Measurements from ENCODE around the gene PODN.

Gene PODN

DNA sequence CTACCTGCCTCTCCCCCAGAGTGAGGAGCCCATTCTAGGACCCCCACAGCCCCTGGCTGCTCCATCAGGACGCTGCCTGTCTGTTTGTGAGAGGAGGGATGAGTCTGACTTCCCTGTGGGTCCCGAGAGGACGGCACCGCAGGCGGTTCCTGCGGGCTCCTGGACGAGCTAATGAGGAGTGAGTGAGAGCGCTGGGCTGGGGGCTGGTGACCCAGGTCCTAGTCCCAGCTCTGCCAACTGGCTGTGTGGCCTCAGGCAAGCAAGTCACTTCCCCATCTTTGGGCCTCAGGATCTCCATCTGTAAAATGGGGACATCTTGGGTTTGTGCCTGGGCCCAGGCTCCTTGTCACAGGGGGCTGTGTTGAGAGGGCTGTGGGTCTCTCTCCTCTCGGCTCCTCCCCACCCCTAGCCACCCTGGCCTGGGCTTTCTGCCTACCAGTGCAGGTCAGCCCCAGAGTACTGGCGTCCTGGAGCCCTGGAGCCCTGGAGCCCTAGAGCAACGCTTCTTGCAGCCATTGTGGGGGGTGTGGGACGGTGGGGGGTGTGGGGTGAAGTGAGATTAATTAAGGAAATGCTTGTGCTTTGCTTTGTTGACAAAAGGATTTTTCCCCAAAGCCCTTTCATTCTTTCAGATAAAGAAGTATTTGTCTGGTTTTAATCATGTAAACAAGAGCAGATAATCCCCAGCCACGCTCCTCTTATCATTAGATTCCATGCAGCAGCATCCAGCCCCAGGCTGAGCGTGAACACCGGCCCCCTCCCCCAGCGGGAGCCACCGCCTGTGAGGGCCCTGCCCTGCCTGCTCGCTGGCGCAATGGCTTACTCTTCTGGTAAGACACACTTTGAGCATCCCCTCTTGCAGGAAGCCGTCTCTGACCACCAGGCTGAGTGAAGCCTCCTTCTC, 53.6 kb downstream of the PODN start:
- no peak for DNase-seq

DNA sequence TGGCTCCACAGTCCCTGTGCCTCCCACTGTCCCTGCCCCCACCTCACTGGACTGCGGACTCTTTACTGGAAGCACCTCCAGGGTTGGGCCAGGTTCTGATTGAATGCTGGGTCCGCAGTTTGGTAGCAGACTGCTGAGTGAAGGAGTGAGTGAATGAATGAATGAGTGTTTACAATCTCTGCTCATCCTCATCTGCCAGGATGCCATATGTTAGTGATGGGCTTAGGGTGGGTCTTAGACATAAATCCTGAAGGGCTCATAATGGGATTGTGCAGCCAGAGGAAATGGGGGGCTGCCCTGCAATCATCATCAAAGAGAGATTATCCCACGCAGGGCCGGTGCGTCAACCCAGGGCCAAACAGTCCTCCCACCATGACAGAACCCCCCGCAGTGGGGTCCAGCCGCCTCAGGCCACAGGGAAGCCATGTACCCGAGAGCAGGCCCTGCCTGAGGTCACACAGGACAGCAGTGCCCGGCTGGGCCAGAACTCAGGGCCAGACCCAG, 54.3 kb downstream of the PODN start:
- DNase-seq: no peak

DNA sequence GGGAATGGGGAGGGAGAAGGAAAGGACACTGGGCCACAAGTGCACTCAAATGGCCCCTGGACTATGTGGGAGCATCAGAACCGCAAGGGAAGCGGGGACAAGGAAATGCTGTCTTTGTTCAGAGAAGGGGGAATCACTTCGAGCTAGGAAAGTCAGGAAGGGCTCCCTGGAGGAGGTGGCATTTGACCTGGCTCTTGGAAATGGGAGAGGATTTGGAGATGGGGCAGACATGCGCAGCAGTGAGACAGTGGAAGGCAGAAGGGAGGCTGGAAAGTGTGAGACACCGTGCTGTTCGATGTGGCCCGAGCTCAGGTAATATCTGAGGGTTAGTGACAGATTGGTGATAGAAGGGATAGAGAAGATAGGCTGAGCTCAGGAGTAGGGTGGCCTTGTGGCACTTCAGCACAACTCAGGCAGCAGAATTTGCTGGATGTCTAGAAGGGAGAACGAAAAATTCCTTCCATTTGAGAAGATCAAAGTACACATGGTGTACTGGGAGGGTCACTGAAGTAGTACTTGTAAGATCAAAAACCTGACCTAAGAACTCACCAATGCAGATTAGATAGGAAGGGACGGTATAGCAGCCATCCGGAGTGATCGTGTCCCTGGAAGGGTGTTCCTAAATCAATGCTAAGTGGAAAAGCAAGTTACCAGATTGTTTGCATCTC, 55.1 kb downstream of the PODN start:
- no peak for DNase-seq

DNA sequence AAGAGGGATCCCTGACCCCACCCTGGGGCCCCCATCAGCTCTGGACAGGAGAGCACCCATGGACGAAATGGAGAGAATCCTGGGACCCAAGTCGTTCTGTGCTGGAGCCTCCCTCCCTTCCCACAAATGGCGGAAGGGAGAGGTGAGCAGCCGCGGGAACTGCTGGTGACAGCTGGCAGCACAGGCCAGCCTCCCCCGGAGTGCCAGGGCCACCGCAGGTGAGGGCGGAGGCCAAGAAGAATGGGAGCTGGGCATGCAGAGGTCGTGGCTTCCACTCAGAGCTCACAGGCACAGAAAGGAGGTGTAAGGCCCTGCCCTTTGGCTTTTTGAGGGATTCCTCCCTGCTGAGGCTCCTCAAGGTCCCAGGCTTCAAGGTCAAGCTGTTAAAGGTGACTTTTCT, 55.8 kb downstream of the PODN start:
- DNase-seq: no peak

DNA sequence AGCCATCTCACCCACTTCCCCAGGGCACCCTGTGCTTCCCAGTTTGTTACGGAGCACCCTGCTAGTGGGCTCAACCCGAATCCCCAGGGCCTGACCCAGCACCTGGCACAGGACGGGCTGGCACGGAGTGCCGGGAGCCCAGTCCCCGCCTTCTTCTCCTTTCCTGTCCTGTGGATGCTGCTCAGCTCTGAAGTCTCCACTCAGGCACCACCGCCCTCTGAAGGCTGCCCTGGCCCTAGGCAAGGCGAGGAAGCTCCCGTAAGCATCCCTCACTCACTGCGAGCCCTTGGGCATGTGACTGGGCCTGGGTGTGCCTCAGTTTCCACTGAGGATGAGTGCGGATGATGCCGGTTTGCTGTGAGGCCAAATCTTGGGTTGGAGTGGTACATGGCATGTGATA, 58.6 kb downstream of the PODN start:
- no peak for DNase-seq

DNA sequence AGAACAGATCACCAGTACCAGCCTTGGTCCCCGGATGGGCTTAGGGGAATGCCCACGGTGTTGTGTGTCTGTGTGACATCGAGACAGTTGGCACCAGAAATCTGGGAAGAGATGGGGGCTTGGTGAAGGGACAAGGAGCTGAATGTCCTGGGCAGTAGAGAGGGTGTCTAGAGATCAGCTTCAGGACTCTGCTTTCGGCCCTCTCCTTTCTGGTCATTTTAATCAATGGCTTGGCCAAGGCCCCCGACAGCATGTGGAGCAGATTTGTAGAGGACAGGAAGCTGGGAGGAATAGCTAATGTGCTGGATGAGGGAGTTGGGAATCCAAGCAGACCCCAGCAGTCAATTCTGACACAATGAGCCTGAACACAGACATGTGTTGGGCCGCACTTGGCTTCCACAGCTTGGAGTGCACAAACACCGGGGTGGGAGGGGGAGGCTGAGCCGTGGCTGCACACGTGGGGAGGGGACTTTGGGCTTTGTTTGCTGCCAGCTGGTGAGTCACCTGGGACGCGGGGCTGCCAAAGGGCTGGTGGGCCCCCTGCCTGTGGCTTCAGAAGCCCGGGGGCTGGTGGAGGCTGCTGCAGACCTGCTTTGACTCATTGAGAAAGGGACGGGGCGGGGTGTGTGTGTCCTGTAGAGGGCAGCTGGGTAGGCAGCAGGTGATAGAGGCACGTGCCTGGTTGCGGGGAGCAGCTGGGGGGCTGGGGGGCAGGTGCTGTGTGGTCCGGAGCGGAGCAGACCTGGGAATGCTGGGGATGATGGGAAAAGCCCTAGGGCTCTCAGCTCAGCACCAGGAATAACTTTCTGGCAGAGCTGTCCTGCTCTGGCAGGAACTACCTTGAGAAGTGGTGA, 59.5 kb downstream of the PODN start:
- DNase-seq: no peak

DNA sequence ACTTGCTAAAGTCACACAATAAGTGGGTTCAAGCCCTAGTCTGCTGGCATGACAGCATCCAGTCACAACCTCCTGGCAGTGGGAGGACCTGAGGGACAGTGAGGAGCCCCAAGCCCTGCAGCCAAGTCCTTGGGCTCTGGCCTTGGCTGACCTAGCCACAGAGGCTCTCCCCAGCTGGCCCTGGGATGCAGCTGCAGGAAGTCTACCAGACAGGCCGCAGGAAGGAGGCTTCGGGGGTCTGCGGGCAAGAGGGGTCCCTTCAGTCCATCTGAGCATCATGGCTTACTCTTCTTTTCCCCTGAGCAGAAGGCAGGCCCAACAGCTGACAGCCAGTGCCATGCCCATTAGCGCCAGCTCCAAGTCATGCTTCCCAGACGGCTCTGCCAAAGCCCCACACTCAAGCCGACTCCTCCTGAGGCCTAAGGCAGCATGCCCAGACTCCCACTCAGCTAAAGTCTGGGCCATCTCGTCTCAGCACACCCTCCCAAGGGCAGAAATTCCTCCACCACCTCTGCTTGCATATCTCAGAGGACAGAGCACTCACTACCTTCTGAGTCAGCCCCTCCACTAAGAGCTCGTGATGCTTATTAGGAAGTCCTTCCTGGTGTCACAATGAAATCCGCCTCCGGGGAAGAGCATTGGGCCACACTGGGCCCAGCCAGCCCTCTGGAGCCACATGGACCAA, 60.3 kb downstream of the PODN start:
- DNase-seq: no peak

DNA sequence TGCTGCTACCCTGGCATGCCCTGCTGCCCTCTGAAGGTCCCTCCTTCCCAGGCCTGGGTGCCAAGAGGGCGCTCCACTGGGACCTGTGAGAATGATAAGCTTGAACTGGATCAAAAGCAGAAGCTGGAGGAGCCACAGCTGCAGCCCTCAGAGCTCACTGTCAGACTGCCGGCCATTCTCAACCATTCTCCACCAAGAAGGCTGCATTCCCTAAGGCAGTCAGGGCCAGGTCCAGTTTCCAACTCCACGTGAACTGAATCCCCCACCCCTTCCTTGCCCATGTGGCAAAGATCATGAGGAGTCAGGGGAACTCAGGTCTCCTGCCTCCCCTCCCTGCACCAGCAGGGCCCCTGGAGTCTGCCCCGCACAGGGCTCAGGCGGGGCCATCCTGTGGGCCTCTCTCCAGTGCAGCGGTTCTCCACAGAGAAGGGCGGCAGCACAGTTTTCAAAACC, 61.0 kb downstream of the PODN start:
- DNase-seq: no peak

DNA sequence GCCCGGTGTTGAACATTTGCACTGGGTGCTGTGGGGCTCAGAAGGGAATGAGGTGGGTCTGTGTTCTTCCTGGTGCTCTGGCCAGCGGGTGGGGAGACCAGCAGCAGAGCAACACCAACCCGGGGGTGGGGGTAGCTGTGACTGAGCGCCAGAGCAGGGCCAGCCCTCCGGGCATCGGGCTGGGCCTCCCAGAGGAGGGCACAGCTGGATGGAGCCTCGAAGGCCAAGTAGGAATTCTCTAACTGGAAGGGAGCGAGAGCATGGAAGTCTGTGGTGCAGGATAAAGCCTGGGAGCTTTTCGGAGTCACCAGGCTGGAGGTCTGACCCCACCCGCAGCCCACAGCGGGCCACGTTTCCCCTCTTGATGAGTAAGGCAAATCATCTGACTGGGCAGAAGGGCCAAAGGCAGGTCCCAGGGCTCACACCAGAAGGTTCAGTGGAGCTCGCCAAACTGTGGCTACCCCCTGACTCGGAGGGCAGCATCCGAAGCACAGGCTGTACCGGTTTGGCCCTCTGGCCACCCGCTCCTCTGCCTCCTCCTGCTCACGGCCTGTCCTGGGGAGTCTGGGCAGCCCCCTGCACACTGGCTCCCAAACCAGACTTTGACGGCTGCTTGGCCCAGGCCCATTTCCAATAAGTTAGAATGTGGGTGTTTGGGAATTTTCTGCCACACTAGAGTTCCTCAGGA, 61.6 kb downstream of the PODN start:
- DNase-seq: no peak

DNA sequence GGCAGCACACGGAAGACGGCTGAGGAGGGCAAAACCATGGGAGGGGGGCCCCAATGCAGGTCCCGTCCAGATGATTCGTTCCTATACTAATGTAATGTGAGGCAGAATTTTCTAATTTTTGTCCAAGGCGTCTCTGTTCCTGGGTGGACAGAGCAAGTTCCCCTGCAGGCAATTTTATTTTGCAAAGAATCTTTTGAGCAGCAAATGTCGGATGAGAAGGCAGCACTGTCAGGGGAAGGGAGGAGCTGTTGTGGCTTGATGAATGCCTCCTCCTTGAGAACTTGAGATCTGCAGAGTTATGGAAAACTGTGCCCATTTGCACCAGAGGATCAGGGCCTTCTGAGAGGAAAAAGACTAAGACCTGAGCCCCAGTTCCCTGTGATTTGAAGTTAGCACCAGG, 63.1 kb downstream of the PODN start:
- no peak for DNase-seq

DNA sequence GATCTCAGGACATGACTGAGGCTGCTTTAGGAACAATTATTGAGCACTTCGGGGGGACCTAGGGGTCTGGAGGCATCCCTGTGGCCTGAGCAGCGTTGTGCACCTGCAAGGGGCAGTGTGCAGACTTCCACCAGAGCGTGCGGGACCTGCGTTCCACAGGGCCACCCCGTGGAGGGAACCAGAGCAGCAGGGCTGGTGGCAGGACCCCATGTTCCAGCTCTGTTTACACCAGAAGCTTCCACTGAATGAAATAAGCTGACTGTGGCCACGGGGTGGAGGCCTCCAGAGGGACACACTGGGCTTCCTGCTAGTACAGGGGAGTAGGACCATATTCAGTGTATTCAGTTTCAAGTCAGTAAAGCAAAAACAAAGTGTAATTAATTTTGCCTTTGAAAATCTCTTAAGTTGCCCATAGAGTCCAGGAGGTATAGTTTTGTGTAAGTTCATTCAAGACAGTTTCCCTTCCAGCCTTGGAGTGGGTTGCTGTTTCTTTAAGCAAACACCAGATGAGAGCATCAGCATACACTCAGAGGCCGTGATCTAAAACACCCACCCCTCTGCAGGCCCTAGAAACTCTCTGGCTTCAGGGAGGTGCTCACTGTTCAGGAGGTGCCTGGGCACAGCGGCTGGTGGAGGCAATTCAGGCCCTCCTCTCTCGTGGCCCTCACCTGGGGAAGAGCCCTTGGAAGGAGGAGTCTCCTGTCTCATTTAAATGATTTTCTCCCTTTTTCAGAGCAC, 63.8 kb downstream of the PODN start:
- no peak for DNase-seq

DNA sequence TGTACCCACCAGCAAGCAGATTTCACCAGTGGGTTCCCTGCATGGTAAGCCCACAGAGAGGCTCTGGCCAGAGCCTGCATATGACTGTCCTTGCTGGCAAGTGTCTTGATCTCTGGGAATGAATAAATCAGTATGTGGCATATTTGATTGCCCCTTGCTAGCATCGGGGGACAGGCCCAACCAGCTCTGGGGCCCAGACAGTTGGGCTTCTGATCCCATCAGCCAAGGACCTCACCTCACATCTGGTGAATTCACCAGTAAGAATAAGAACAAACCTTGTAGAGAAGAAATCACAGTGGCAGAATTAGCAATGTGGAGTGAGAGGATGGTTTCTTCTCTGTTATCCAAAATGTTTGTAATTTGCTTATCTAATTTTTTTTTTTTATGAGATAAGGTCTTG, 64.5 kb downstream of the PODN start:
- DNase-seq: no peak

DNA sequence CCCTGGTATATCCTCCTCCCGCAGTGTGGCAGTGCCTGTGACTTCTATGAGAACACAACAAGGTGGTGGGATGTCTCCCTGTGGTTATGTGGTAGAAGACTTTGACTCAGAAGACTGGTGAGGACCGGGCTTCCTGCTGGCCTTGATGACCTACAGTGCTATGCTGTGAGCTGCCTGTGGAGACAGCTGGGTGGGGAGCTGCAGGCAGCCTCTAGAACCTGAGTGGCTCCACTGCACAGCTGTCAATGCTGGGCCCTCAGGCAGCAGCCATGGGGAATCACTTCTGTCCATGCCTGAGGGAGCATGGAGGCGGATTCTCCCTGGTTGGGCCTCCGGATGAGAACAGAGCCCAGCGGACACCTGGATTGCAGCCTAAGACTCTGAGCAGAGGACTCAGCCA, 65.5 kb downstream of the PODN start:
- peak; percentile 14 to 27 for DNase-seq

DNA sequence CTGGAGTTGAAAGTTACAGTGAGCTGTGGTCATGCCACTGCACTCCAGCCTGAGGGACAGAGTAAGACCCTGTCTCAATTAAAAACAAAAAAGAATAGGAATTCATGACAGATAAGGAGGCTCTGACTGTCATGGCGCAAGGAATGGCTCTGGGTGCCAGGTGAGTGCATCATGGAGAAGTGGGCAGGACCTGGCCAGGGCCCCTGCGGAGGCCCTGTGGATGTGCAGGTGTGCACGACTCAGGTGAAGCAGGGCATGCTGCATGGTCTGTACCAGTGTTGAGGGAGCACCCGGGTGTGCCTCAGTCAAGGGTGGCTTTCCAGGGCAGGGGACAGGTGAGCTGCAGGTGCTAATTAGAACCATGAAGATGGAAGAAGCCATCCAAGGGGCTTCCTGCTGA, 66.4 kb downstream of the PODN start:
- no peak for DNase-seq

DNA sequence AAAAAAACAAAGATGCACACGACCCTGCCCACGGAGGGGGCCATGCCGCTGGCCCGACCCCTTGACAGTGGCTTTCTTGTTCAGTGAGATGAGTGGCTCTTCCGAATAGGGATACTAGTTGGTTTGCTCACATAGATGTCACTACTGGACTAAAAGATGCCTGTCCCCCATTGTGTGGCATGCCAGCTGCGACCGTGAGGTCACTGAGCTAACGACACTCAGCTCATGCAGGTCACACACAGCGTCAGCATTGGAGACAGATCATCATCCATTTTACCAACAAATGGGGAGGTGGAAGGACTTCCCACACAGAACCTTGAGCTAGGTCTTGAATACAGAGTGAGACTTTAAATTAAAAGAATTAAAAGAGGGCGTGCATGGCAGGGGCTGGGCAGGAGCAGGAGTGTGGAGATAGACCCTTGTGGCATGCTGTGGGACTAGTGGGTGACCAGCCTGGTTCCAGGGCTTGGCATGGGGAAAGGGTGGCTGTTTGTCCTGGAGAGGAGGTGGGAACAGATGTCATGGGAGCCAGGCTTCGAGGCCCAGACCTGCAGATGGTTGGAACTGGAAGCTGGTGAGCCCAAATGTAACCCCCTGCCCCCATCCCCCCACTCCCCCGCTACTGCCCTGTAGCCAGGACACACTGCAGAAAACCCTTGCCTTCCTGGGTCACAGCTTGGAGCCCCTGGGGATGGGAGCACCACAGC, 68.0 kb downstream of the PODN start:
- DNase-seq: no peak

DNA sequence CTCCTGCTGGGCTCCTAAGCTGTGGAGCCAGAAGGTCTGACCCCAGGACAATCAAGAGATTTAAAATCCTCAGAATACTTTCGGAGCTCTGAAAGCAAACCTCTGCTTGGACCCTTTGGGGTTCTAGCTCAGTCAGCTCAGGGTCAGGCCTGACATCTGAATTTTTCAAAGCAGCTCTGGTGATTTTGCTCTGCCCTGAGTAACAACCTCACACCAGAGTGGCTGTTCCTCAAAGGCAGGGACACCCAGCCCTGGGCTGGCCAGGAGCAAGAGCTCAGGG, 68.5 kb downstream of the PODN start:
- DNase-seq: no peak

DNA sequence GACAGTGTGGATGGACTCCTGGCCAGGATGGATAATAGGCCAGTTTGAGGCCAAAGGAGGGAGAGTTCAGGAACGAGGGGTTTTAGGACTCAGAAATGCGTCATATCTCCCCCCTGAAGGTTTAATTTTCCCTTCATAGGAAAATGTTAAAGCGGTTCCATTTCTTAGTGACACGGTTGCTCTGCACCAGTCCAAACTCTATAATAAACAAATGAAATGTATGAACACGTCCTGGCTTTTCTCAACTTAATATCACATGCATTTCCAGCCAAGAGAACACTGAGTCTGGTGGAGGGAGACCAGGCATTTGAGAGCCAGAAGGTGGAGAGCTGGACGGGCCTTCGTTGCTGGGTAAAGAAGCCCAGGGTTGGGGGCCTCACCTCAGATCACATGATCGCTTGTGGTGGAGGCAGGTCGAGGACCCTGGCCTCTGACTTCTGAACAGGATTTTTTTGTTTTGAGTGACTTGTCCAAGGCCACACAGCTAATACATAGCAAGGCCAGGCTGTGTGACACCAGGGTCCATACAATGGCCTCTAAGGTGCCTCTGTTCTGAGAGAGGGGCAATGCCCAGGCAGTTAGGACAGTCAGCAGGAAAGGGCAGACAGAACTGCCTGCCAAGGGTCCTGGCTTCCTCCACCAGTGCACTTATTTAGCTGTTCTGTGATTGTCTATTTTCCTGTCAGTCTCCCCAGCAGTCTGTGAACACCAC, 69.0 kb downstream of the PODN start:
- no peak for DNase-seq

DNA sequence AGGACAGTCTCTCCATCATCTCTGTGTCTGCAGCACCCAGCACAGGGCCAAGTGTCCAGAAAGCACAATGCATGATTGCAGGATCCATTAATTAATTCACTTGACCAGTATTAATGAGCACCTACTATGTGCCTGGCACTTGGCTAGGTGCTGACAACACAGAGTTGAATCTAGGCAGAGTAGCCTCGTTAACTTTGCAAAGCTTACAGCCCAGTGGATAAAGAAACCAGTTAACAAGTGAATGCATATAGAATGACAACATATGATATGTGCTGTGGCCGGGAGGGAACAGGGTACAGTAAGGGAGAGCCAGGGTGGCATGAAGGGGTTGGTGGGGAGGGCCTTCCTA, 69.6 kb downstream of the PODN start:
- DNase-seq: no peak

DNA sequence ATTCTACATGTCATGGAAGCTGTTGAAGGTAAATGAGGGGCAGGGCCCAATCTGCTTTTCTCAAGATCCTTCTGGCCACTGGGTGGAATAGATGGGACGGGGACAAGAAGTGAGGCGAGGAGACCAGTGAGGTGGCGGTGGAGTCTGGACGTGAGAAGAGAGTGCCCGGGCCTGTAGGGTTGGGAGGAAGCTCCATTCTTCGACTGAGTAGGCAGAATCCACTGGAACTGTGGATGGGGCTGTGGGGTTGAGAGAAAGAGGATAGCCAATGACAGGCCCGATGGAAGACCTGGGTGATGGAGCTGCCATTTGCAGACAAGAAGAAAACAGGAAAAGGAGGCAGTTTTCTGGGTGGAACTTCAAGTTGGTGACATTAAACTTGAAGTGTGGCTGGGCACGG, 70.2 kb downstream of the PODN start:
- DNase-seq: no peak

Data from CD4-positive, alpha-beta T cell treated with Interferon alpha-2 for 1 hour (primary cell).